Lung microvascular endothelial cell (primary cell): Measurements from ENCODE around the gene GCSH. TPM values are rescaled to one million over a fixed set of nuclear protein-coding genes. Genes with fewer than 3 reads are reported as not detected.
"Not testable (repeated sequence)": the region's sequence is repeated elsewhere in the genome, so short reads cannot be mapped to it uniquely, and the experiment has no call there.

Source experiments
- DNase-seq, 2 donors: peaks; one replicate each; pipeline versions ENCODE4 v3.0.0 to v3.0.0-alpha.2; 2010; ENCODE audit warnings: low read depth in 2 of 2
- total RNA-seq: library from RNA; depleted of rRNA; stranded (reverse); fragments of >200 nt; gene quantifications from 2 replicates; pipeline ENCODE4 v1.2.1, GENCODE V29; 2014

GCSH gene
- total RNA-seq: 7.5 and 8.3 TPM in 2 replicates

GRCh38 chr16:81095953-81096714 lies at the start of gene GCSH:
TSS of gene GCSH (minus strand) at chr16:81096395. CDS start at chr16:81096278, 117 bp downstream.
- peak; percentile 99 to 100 for DNase-seq

- DNase-seq: no peak
These were observed 47.8 kb upstream of the GCSH start for GRCh38 chr16:81143921-81144471.

GRCh38 chr16:81142864-81143263 lies 46.7 kb upstream of the GCSH start:
- DNase-seq: no peak

- DNase-seq: peak; percentile 11 to 13
These were observed 45.0 kb upstream of the GCSH start for GRCh38 chr16:81140930-81141780.

GRCh38 chr16:81138831-81139557 lies 42.8 kb upstream of the GCSH start:
- no peak for DNase-seq

- DNase-seq: no peak
These were observed 41.6 kb upstream of the GCSH start for GRCh38 chr16:81137754-81138153.

- DNase-seq: no peak
These were observed 40.5 kb upstream of the GCSH start for GRCh38 chr16:81136390-81137335.

GRCh38 chr16:81130126-81130525 lies 33.9 kb upstream of the GCSH start:
- DNase-seq: no peak

GRCh38 chr16:81128726-81129524 lies 32.7 kb upstream of the GCSH start:
- DNase-seq: no peak

GRCh38 chr16:81127051-81127450 lies 30.9 kb upstream of the GCSH start:
- no peak for DNase-seq

GRCh38 chr16:81123092-81123852 lies 27.1 kb upstream of the GCSH start:
- no peak for DNase-seq

GRCh38 chr16:81121474-81121990 lies 25.3 kb upstream of the GCSH start:
- DNase-seq: no peak

GRCh38 chr16:81117436-81117835 lies 21.2 kb upstream of the GCSH start:
- DNase-seq: no peak

- DNase-seq: no peak
These were observed 20.1 kb upstream of the GCSH start for GRCh38 chr16:81116285-81116684.

- DNase-seq: no peak
These were observed 16.3 kb upstream of the GCSH start for GRCh38 chr16:81112453-81112852.

- not testable (repeated sequence) for DNase-seq
These were observed 13.1 kb upstream of the GCSH start for GRCh38 chr16:81109274-81109673.

GRCh38 chr16:81107511-81107910 lies 11.3 kb upstream of the GCSH start:
- DNase-seq: no peak

- peak in 1 of 2 donors; percentile 50 for DNase-seq
These were observed 10.8 kb upstream of the GCSH start for GRCh38 chr16:81106826-81107503.
